ENCODE measurements around the gene FOXA2.
A peak's percentile ranks its signal among the peaks of the same experiment; 100 is the strongest.
"Not testable (repeated sequence)": the region's sequence is repeated elsewhere in the genome, so short reads cannot be mapped to it uniquely, and the experiment has no call there.

The FOXA2 gene

GRCh38 chr20:22584522-22584921 is at the start of gene FOXA2:
Gene FOXA2, minus strand, starts transcription at chr20:22584572. Its CDS starts 294 bp downstream, at chr20:22584278.
- ATAC-seq, result no peak

GRCh38 chr20:22630701-22631100 is 46.3 kb upstream of the FOXA2 start:
- no peak for ATAC-seq

More at GRCh38 chr20:22584522-22584921, at the start of gene FOXA2:
- DNase-seq, result no peak

GRCh38 chr20:22629927-22630326 is 45.6 kb upstream of the FOXA2 start:
- no peak for DNase-seq
- ATAC-seq, result no peak

More at GRCh38 chr20:22630701-22631100, 46.3 kb upstream of the FOXA2 start:
- no peak for DNase-seq

GRCh38 chr20:22629447-22629846 is 45.1 kb upstream of the FOXA2 start:
- ATAC-seq (no peak), DNase-seq (no peak)

- DNase-seq, result no peak
- no peak for ATAC-seq
Measured at GRCh38 chr20:22626496-22626895, 42.1 kb upstream of the FOXA2 start.

DNA sequence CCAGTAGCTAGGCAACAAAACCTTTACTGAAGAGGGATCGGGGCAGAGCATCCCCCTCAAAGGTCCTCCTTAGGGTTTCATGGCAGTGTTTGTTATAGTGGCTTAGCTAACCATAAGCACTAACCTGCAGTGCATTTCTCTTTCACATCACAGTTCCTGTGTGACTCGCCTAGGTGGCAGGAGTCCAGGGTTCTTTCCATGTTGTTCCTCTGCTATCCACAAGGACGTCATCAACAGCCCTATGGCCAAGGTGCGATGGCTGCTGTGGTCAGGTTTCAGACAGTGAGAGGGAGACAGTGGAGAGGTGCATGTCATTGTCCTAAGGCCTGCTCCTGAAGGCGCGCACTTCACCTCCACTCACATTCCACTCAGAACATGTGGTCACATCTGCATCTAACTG is 38.8 kb upstream of the FOXA2 start:
- DNase-seq, result no peak

DNA sequence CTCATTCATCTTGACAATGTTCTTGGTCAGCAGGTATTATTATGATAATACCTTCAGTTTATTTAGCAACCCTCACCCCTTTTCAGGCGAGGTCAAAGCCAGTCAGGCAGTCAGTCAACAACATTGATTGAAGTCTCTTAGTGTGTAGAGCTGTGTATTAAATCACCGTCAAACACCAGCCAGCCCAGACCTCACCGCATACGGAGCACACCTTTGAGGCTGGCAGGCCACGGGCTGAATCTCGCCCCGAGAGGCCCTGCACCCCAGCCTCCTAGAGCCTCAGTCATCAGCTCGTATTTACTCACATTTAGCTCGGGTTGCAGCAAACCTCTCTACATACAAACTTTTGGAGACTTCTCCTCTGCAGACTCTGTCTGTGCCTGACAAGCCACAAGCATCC is 36.0 kb upstream of the FOXA2 start:
- no peak for ATAC-seq
- DNase-seq, result no peak

More for the DNA sequence above, 38.8 kb upstream of the FOXA2 start:
- no peak for ATAC-seq

DNA sequence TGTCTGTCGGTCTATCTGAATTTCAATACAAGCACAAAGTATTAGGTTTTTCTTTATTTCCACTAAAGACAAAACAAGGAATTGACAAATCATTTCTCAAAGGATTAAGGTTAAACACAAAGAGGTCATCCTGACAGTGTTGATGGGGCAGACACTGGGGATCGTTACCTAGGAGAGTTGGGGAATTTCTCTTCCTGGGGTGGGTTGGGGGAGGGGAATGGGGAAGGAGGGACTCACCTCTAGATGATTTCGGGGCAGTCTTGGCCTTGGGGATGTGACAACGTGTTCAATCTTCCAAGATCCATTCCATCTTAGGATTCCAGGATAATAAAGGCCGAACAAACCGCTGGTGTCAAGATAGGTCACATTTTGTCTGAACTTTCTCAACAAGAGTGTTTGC is 35.4 kb upstream of the FOXA2 start:
- DNase-seq (no peak), ATAC-seq (no peak)

DNA sequence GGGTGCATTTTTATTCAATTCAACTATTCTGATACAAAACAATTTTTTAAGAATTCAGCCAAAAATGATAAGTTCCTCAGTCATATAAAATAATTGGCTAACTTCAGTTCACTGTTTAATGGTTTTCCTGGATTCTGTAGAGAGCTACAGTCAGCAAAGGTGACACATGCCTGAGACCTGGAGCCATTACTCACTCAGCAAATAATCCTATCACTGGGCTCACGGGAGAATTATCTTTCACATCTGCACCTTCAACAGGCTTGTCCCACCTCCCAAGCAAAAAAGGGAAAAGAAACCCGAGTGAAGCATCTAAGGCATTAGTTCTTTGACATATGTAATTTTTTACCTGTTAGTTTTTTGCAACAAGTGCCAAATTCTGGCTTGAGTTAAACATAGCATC is 34.9 kb upstream of the FOXA2 start:
- DNase-seq, result no peak
- ATAC-seq, result no peak

DNA sequence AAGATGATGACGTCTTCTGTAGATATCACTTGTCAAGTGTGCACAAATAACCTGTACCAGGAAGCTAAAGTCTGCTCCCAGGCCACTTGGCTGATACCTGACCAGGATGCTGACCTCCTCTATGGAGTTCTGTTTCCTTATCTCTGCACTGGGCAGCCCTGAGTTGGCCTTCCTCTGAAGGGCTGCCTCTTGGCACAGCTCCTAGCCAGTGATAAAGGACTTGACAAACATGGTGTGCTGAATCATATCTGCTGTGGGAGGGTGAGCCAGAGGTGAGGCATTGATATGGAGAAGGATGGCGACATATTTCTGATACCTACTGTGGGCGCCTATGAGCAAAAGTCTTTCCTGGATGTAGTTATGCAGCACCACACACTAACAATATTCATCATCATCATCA is 32.8 kb upstream of the FOXA2 start:
- ATAC-seq (no peak), DNase-seq (no peak)

GRCh38 chr20:22616551-22616950 is 32.2 kb upstream of the FOXA2 start:
- DNase-seq, result no peak
- no peak for ATAC-seq

DNA sequence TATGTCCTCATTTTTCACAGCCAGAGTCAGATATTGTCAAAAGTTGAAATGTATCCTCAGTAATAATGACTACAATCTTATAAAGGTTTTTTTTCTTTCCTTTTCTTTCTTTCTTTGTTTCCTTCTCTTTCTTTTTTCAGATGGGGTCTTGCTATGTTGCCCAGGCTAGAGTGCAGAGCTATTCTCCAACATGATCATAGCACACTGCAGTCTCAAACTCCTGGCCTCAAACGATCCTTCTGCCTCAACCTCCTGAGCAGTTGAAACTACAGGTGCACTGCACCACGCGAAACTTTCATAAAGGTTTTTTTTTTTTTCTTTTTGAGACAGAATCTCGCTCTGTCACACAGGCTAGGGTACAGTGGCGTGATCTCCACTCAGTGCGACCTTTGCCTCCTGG is 31.1 kb upstream of the FOXA2 start:
- ATAC-seq, result no peak
- DNase-seq, result no peak

DNA sequence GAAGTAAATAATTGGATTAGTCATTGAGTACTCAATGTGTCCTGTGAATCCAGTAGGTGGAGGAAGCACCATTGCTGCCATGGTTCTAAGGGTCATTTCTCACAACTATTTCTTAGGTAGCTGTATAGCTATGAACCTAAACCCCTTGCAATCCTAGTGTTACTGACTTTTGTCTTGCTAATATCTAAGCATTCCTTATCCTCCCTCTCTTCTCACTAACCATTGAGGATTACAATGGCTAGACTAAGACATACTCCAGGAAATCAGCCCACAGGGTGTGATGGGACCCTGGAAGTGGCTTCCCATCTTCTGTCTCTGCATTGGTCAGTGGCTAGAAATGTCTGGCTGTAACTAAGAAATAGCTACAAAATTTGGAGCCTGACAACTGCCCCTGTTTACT is 27.3 kb upstream of the FOXA2 start:
- DNase-seq (no peak), ATAC-seq (no peak)

DNA sequence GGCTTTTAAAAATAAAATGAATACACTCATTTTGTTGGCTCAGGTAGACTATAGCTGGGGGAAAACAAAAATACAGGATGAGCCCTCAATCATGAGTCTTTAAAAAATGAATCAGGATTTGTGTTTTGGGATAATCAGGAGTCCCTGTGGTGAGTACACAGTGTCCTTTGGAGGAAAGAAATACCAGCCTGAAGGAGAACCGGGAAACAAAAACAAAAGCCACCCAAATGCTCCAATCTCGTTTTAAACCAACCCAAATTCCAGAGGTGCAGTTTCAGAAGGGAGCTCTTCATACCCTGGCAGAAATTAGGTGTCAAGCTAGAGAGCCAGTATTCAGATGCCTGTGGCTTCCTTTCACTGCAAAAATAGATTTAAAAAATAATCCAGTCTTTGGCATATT is 23.3 kb upstream of the FOXA2 start:
- ATAC-seq (no peak), DNase-seq (no peak)

GRCh38 chr20:22604815-22605214 is 20.4 kb upstream of the FOXA2 start:
- DNase-seq (no peak), ATAC-seq (no peak)

- DNase-seq (no peak), ATAC-seq (no peak)
Measured at GRCh38 chr20:22601361-22602141, 17.2 kb upstream of the FOXA2 start.

- ATAC-seq, DNase-seq: not testable (repeated sequence)
Measured at GRCh38 chr20:22599258-22599657, 14.9 kb upstream of the FOXA2 start.

DNA sequence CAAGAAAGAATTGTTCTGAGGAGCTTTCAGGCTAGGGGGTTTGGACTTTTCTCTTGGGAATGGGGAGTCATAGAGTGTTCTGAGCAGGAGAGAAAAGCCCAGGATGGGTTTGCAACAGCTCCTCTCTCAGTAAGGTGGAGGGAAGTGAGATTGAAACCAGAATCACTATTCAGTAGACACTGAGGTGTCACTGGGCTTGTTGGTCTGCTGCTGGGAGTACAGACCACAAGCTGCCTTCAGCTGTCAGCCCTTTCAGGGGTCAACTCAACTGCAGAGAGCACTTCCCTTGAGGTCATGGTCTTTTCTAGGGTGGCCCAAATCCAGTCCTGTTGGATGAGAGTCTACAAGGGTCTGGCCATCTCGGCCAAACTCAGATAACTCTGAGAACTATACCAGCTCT is 12.9 kb upstream of the FOXA2 start:
- DNase-seq, result no peak

GRCh38 chr20:22590662-22591061 is 6.3 kb upstream of the FOXA2 start:
- ATAC-seq (no peak), DNase-seq (no peak)

More for the DNA sequence above, 12.9 kb upstream of the FOXA2 start:
- no peak for ATAC-seq

DNA sequence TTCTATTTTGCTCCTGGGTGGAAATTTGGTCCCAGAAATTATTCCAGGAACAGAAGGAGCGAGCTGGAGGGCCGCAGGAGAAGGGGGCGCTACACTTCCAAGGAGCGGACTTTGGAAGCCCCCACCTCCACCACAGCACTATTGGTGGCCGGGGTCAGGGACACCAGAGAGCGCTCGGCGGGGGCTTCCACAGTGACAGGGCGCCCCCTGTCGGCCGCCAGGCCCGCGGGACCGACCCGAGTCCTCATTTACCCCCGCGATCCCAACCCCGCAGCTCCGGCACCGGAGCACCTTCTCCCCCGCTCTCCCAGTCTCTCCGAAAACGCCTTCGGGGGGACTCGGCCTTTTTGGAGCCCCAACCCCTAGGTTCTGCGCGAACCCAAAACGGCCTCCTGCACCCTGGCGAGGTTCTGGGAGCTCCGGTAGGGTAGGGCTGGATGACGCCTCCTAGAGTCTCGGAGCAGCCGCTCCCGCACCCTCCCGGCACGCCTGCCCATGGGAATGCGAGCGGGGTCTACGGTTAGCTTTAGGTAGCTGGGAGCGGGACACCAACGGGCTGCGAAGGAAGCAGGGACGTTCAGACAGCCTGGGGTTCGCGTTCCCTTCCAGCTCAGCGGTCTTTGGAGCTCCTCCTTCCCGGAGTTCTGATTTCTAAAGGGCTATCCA is 2.4 kb upstream of the FOXA2 start:
- ATAC-seq (no peak), DNase-seq (peak; percentile 46)

- DNase-seq, result no peak
- ATAC-seq, result no peak
Measured at GRCh38 chr20:22585786-22586493, 1.6 kb upstream of the FOXA2 start.

GRCh38 chr20:22584922-22585785 is 782 bp upstream of the FOXA2 start:
- DNase-seq (no peak), ATAC-seq (no peak)

Measured in stimulated activated naive CD8-positive, alpha-beta T cell treated with anti-CD3 and anti-CD28 coated beads, Interleukin-15, Interleukin-2, amounts not matched to agents 100 U/mL and 50 U/mL, for 24 hours (primary cell).